Measurements from ENCODE around the gene LYZL4.

LYZL4 gene

DNA sequence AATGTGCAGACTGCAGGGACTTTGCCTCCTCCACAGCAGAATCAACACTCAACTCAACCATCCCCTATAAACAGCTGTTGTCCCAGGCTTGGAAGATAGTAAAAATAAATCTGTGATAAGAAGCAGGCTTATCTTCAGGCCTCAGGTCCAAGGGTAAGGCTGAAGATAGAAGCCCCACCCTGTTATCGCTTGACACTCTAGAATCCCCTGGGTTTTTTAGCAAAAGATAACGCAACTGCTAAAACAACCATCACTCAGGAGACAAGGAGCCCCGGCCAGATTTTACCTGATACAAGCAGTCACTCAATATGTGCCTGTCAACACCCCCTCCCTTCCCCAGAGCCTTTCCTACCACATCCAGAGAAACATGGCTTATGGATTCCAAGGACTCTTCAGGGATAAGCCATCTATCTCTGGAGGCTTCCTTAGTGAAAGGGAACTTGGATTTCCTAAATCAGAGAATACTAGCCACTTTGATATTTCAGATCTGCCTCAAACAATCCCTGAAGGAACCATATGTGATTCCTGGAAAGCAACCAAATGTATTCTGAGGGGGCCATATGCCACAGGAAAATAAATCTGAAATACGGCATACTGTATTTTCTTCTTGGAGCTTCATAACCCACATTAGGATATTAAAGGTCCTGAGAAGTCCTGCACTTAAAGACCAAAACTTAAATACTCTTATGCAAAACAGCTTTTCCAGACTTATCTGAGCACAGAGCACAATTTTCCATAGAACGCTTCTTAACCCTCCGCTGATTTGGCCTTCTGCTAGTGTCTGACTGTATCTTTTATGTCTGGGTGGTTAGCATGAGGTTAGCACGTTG lies 60.4 kb downstream of the LYZL4 start:
- Histone ChIP-seq H3K27ac (ENCODE audit: low read depth, low read length) (no peak overlapping the region), H2BK5ac (ENCODE audit: low read depth, low read length, poor library complexity) (no peak overlapping the region), H3K14ac (ENCODE audit: low read length) (no peak overlapping the region), H3K4ac (ENCODE audit: low read depth, low read length) (no peak overlapping the region), H2AFZ (ENCODE audit: insufficient read depth, low read length, poor library complexity) (no peak overlapping the region), H2BK120ac (ENCODE audit: insufficient read depth, low read length, poor library complexity) (no peak overlapping the region), H2BK12ac (ENCODE audit: low read length) (no peak overlapping the region), H2AK5ac (ENCODE audit: low read length) (no peak overlapping the region), H3K79me2 (ENCODE audit: control insufficient read depth, insufficient read depth, low read length, poor library complexity) (no peaks in the 10 kb centered on the region), H3K4me3 (ENCODE audit: low read depth, low read length) (no peak overlapping the region), H3K4me1 (ENCODE audit: control insufficient read depth in 1 of 2, insufficient read depth in 2 of 2, low read length in 2 of 2) (no peaks in the 10 kb centered on the region), H3K79me1 (ENCODE audit: low read length) (no peaks in the 10 kb centered on the region), H3K27me3 (ENCODE audit: insufficient read depth, low read length) (no peaks in the 10 kb centered on the region), H3K9ac (ENCODE audit: low read length) (no peak overlapping the region), H4K91ac (ENCODE audit: low read depth, low read length) (no peak overlapping the region), H3K36me3 (ENCODE audit: control insufficient read depth in 1 of 2, insufficient read depth in 2 of 2, low read length in 2 of 2) (no peaks in the 10 kb centered on the region), H4K8ac (ENCODE audit: low read depth, low read length) (no peak overlapping the region), H4K12ac (ENCODE audit: low read depth, low read length) (no peak overlapping the region), H3K18ac (ENCODE audit: low read length) (no peak overlapping the region), H3K4me2 (ENCODE audit: low read length) (no peak overlapping the region), H3K23ac (ENCODE audit: low read length) (no peak overlapping the region), H3K9me3 (ENCODE audit: insufficient read depth, low read depth, low read length) (peaks cover 5% of the 10 kb centered on the region)
- no peak for DNase-seq
- no CpG with 5 or more reads among the region's 7 CpGs for WGBS (ENCODE audit: extremely low coverage, insufficient coverage, insufficient read length)

GRCh38 chr3:42347928-42348327 lies 62.5 kb downstream of the LYZL4 start:
- Histone ChIP-seq H4K12ac (ENCODE audit: low read depth, low read length) (no peak overlapping the region), H3K4ac (ENCODE audit: low read depth, low read length) (no peak overlapping the region), H3K9me3 (ENCODE audit: insufficient read depth, low read depth, low read length) (no peaks in the 10 kb centered on the region), H3K4me2 (ENCODE audit: low read length) (no peak overlapping the region), H3K4me1 (ENCODE audit: control insufficient read depth in 1 of 2, insufficient read depth in 2 of 2, low read length in 2 of 2) (no peaks in the 10 kb centered on the region), H3K18ac (ENCODE audit: low read length) (no peak overlapping the region), H3K4me3 (ENCODE audit: low read depth, low read length) (no peak overlapping the region), H3K79me1 (ENCODE audit: low read length) (no peaks in the 10 kb centered on the region), H2AFZ (ENCODE audit: insufficient read depth, low read length, poor library complexity) (no peak overlapping the region), H3K79me2 (ENCODE audit: control insufficient read depth, insufficient read depth, low read length, poor library complexity) (no peaks in the 10 kb centered on the region), H2BK120ac (ENCODE audit: insufficient read depth, low read length, poor library complexity) (no peak overlapping the region), H3K36me3 (ENCODE audit: control insufficient read depth in 1 of 2, insufficient read depth in 2 of 2, low read length in 2 of 2) (no peaks in the 10 kb centered on the region), H4K91ac (ENCODE audit: low read depth, low read length) (no peak overlapping the region), H3K23ac (ENCODE audit: low read length) (no peak overlapping the region), H2AK5ac (ENCODE audit: low read length) (no peak overlapping the region), H3K27ac (ENCODE audit: low read depth, low read length) (no peak overlapping the region), H2BK12ac (ENCODE audit: low read length) (no peak overlapping the region), H2BK5ac (ENCODE audit: low read depth, low read length, poor library complexity) (no peak overlapping the region), H3K9ac (ENCODE audit: low read length) (no peak overlapping the region), H3K14ac (ENCODE audit: low read length) (no peak overlapping the region), H3K27me3 (ENCODE audit: insufficient read depth, low read length) (no peaks in the 10 kb centered on the region), H4K8ac (ENCODE audit: low read depth, low read length) (no peak overlapping the region)
- WGBS (ENCODE audit: extremely low coverage, insufficient coverage, insufficient read length): no CpG with 5 or more reads among the region's 2 CpGs
- no peak for DNase-seq

Data from trophoblast cell (in vitro differentiated cells and primary cell).